ENCODE measurements around the gene SEMG2. TPM values are rescaled to one million over a fixed set of nuclear protein-coding genes. Genes with fewer than 3 reads are reported as not detected.

The SEMG2 gene
- total and polyA plus RNA-seq, 9 of the 15 experiments (the other 6 are each of a cell fraction or from before 2014, with no cell fraction given) = not detected

DNA sequence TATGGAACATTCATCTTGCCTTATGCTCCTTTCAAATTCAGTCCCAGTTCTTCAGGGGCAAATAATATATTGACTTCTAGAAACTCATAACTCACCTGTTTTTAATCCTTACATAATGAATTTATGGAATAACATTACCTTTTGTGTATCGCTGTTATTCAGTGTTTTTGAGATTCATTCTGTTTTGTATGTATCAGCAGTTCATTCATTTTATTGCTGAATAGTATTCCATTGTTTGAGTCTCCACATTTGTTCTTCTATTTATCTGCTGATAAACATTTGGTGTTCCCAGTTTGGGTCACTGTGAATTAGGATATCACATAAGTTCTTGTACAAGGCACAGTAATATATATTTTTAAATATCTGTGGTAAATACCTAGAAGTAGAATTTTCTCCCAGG, 5.1 kb downstream of the SEMG2 start:
- Histone ChIP-seq H3K9me3 (replicated peaks; ENCODE audit: control insufficient read depth, insufficient read depth, low read depth, low read length) (no peaks in the 10 kb centered on the region), H3K9me1 (ENCODE audit: control insufficient read depth, insufficient read depth, low read length) (no peaks in the 10 kb centered on the region), H3K79me2 (ENCODE audit: control insufficient read depth, insufficient read depth, low read length) (no peaks in the 10 kb centered on the region), H3K4me2 (ENCODE audit: insufficient read depth, low read length) (no peak overlapping the region), H3K9ac (ENCODE audit: insufficient read depth in 1 of 2, low read depth in 2 of 2, low read length in 2 of 2) (no peak overlapping the region), H3K4me1 (replicated peaks in 1 of 2; ENCODE audit: control insufficient read depth in 2 of 2, insufficient read depth in 2 of 2, low read length in 2 of 2) (no peaks in the 10 kb centered on the region), H3K27me3 (ENCODE audit: control insufficient read depth in 2 of 2, insufficient read depth in 2 of 2, low read length in 2 of 2) (peaks cover 0 to 17% of the 10 kb centered on the region in 2 experiments; a peak in 1 of 5 replicates), H3K27ac (ENCODE audit: extremely low read depth, low read depth, low read length) (no peak overlapping the region), H3K36me3 (ENCODE audit: control insufficient read depth, insufficient read depth, low read length) (no peaks in the 10 kb centered on the region), H2AFZ (ENCODE audit: low read depth, low read length) (no peak overlapping the region), H4K20me1 (replicated peaks; ENCODE audit: control insufficient read depth, insufficient read depth, low read length) (no peaks in the 10 kb centered on the region), H3K4me3 (no peak overlapping the region)
- 0% methylated on average over 1 of the region's 1 CpG for WGBS (ENCODE audit: insufficient coverage, low coverage, missing lambda C conversion rate)
- BruUV-seq (replicated peaks) = no TSS peak
- in situ Hi-C loops (cut with MboI) = no loop called here
- DNase-seq (ENCODE audit: extremely low read depth in 1 of 4, low spot score in 3 of 4) (no peak), ATAC-seq (no peak), FAIRE-seq (no peak)
- intact Hi-C loops (cut with micrococcal nuclease) = no loop called here
- ChIA-PET CTCF (ENCODE audit: low intra/inter-chr PET ratio) (no interaction called here), POLR2A (no interaction called here)
- TF ChIP-seq RCOR1 (IDR thresholded peaks at IDR 0.05; ENCODE audit: borderline replicate concordance in 1 of 2, low read depth in 2 of 2, low read length in 2 of 2) (no peak), TAF15 (IDR thresholded peaks at IDR 0.05; ENCODE audit: low read depth, low read length) (no peak), ZNF316 (IDR thresholded peaks at IDR 0.05) (0 out of 2 replicates have a peak, but pooled peaks have one; percentile 14), RUNX1 (IDR thresholded peaks at IDR 0.05; ENCODE audit: low read depth) (no peak)

DNA sequence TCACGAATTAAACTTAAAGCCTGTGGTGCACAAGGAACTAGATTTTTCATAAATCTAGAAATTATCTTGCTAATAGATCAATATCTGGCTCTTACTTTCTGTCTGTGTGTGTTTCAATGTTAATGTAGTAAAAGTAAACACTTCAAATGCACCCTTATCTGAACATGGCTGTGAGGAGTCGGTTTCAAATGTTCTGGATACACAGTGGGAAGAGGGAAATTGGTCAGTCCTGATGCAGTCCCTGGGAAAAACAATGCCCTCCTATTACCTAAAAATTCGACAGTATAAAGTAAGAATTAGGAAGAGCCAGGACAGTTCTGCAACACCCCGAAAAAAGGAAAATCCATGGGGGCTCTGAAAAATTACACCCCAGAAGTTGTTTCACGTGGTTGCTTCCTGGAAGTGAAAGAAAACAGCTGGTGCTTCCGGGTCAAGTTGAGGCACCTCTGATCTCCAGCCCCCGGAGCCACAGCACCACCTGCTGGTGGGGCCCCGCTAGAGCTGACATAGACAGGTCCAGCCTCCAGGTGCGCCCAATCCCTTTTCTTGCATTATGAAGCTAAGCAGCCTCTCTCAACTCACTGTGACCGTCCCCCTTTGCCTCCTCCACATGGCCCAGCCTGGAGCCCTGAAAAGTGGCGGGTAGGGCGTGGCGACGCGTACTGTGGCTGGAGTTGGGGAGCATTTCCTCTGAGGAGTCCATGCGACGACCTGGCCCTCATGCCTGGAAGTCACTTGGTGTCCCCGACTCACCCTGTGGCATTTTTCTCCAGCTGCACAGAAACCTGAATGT, 8.3 kb downstream of the SEMG2 start:
- Histone ChIP-seq H3K9me1 (ENCODE audit: control insufficient read depth, insufficient read depth, low read length) (no peaks in the 10 kb centered on the region), H3K36me3 (ENCODE audit: control insufficient read depth, insufficient read depth, low read length) (no peaks in the 10 kb centered on the region), H3K4me3 (no peak overlapping the region), H3K27me3 (ENCODE audit: control insufficient read depth in 2 of 2, insufficient read depth in 2 of 2, low read length in 2 of 2) (peaks cover 0 to 17% of the 10 kb centered on the region in 2 experiments; a peak in 1 of 5 replicates), H3K79me2 (ENCODE audit: control insufficient read depth, insufficient read depth, low read length) (no peaks in the 10 kb centered on the region), H3K4me2 (ENCODE audit: insufficient read depth, low read length) (no peak overlapping the region), H4K20me1 (replicated peaks; ENCODE audit: control insufficient read depth, insufficient read depth, low read length) (no peaks in the 10 kb centered on the region), H3K9me3 (replicated peaks; ENCODE audit: control insufficient read depth, insufficient read depth, low read depth, low read length) (no peaks in the 10 kb centered on the region), H3K4me1 (replicated peaks in 1 of 2; ENCODE audit: control insufficient read depth in 2 of 2, insufficient read depth in 2 of 2, low read length in 2 of 2) (no peaks in the 10 kb centered on the region), H3K9ac (ENCODE audit: insufficient read depth in 1 of 2, low read depth in 2 of 2, low read length in 2 of 2) (no peak overlapping the region), H2AFZ (ENCODE audit: low read depth, low read length) (peak overlapping the region; percentile 46; the same call in 1 of the 2 replicates), H3K27ac (ENCODE audit: extremely low read depth, low read depth, low read length) (no peak overlapping the region)
- POLR2A ChIA-PET = interaction anchor here (0.6 kb wide), 1 partner anchor 65 kb away, joined by 3 read pairs; no protein-coding TSS in a partner anchor
- peak; percentile 93 for ATAC-seq
- CTCF ChIA-PET (ENCODE audit: low intra/inter-chr PET ratio) = no interaction called here
- 33% methylated on average over 18 of the region's 18 CpGs for WGBS (ENCODE audit: insufficient coverage, low coverage, missing lambda C conversion rate)
- in situ Hi-C loops (cut with MboI) (no loop called here), intact Hi-C loops (cut with micrococcal nuclease) (no loop called here)
- FAIRE-seq = no peak
- no TSS peak for BruUV-seq (replicated peaks)
- DNase-seq (ENCODE audit: extremely low read depth in 1 of 4, low spot score in 3 of 4) = peak; percentile 52 to 65 (median 62)
- peak; percentile 56 for TF ChIP-seq PHF20 (IDR thresholded peaks at IDR 0.05; ENCODE audit: partially characterized antibody)
- TF ChIP-seq ZKSCAN3 (CRISPR knock-in tag; IDR thresholded peaks at IDR 0.05) = no peak
- TF ChIP-seq, protein P1, sequence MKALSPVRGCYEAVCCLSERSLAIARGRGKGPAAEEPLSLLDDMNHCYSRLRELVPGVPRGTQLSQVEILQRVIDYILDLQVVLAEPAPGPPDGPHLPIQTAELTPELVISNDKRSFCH (CRISPR knock-in tag; IDR thresholded peaks at IDR 0.05) = no peak
- TF ChIP-seq, protein P1 (tag; IDR thresholded peaks at IDR 0.05) = no peak
- TF ChIP-seq RAD21 (CRISPR knock-in tag; conservative IDR thresholded peaks at IDR 0.05 in 1 of 2, IDR thresholded peaks at IDR 0.05 in 1 of 2) = peak in 1 of 2 experiments; percentile 57; a peak in 2 of 4 replicates
- TF ChIP-seq NR2C2 (CRISPR knock-in tag; IDR thresholded peaks at IDR 0.05) = peak; percentile 82; the same call in 1 of the 2 replicates
- peak; percentile 95 for TF ChIP-seq NR2C2 (tag; IDR thresholded peaks at IDR 0.05)
- TF ChIP-seq DMBX1 (CRISPR knock-in tag; IDR thresholded peaks at IDR 0.05; ENCODE audit: borderline replicate concordance) = peak; percentile 68; the same call in 1 of the 2 replicates
- TF ChIP-seq, protein P2, sequence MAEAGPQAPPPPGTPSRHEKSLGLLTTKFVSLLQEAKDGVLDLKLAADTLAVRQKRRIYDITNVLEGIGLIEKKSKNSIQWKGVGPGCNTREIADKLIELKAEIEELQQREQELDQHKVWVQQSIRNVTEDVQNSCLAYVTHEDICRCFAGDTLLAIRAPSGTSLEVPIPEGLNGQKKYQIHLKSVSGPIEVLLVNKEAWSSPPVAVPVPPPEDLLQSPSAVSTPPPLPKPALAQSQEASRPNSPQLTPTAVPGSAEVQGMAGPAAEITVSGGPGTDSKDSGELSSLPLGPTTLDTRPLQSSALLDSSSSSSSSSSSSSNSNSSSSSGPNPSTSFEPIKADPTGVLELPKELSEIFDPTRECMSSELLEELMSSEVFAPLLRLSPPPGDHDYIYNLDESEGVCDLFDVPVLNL (CRISPR knock-in tag; IDR thresholded peaks at IDR 0.05; ENCODE audit: low read depth) = no peak
- TF ChIP-seq ZNF41 (CRISPR knock-in tag; conservative IDR thresholded peaks at IDR 0.05) = no peak
